Activated CD4-positive, alpha-beta T cell treated with anti-CD3 and anti-CD28 coated beads, Interleukin-2, amount 50 U/mL, for 1 hour (primary cell): ENCODE measurements around the gene CDKN1B.

Experiments used
- DNase-seq: peaks from one replicate; pipeline ENCODE4 v3.0.0-alpha.2; 2020

The CDKN1B gene

GRCh38 chr12:12716793-12717585, at the start of gene CDKN1B:
Gene CDKN1B, plus strand, starts transcription at chr12:12717368. Its CDS starts 472 bp downstream, at chr12:12717840.
- DNase-seq: peak; percentile 84

- DNase-seq: no peak
Measured at GRCh38 chr12:12668005-12668404, 49.2 kb upstream of the CDKN1B start.

GRCh38 chr12:12669020-12669419, 48.1 kb upstream of the CDKN1B start:
- DNase-seq: no peak

GRCh38 chr12:12671850-12672660, 45.1 kb upstream of the CDKN1B start:
- DNase-seq: no peak

- DNase-seq: no peak
Measured at GRCh38 chr12:12673296-12673695, 43.9 kb upstream of the CDKN1B start.

GRCh38 chr12:12676605-12677004, 40.6 kb upstream of the CDKN1B start:
- no peak for DNase-seq

- DNase-seq: no peak
Measured at GRCh38 chr12:12681061-12681765, 36.0 kb upstream of the CDKN1B start.

GRCh38 chr12:12682284-12682683, 34.9 kb upstream of the CDKN1B start:
- DNase-seq: no peak

- DNase-seq: no peak
Measured at GRCh38 chr12:12683136-12683697, 34.0 kb upstream of the CDKN1B start.

- DNase-seq: no peak
Measured at GRCh38 chr12:12683725-12684124, 33.4 kb upstream of the CDKN1B start.

GRCh38 chr12:12684375-12685106, 32.6 kb upstream of the CDKN1B start:
- DNase-seq: no peak

GRCh38 chr12:12685305-12685704, 31.9 kb upstream of the CDKN1B start:
- no peak for DNase-seq

- DNase-seq: no peak
Measured at GRCh38 chr12:12686472-12686871, 30.7 kb upstream of the CDKN1B start.

- no peak for DNase-seq
Measured at GRCh38 chr12:12686925-12687324, 30.2 kb upstream of the CDKN1B start.

- no peak for DNase-seq
Measured at GRCh38 chr12:12689647-12690300, 27.4 kb upstream of the CDKN1B start.

GRCh38 chr12:12691549-12691948, 25.6 kb upstream of the CDKN1B start:
- no peak for DNase-seq

- DNase-seq: no peak
Measured at GRCh38 chr12:12693111-12693671, 24.0 kb upstream of the CDKN1B start.

- DNase-seq: peak; percentile 91
Measured at GRCh38 chr12:12696562-12697383, 20.4 kb upstream of the CDKN1B start.

- no peak for DNase-seq
Measured at GRCh38 chr12:12699345-12699744, 17.8 kb upstream of the CDKN1B start.

GRCh38 chr12:12700254-12700653, 16.9 kb upstream of the CDKN1B start:
- DNase-seq: no peak

GRCh38 chr12:12701457-12701856, 15.7 kb upstream of the CDKN1B start:
- no peak for DNase-seq
